CD4-positive, alpha-beta T cell treated with Interleukin-4 for 4 hours (primary cell): ENCODE data around the gene STXBP5.

Experiments used
- DNase-seq: peaks from one replicate; pipeline ENCODE4 v3.0.0-alpha.2; 2020

STXBP5 gene

DNA sequence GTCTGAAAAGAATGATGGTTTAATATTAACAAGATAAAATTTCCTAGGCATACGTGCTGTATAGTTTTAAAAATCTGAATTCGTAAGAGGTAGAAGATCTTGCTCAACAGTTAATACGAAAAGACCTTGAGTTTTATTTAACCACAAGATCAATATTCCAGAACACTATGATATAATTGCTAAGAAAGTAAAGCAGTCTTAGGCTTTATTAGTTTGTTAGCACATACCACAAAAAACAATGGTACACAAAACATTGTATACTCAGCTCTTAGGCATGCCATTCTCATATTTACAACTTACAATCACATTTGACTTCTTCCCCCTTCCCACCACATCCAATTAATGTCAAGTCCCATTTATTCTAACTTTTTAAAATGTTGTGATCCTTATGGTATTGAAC, 24.4 kb upstream of the STXBP5 start:
- no peak for DNase-seq

- no peak for DNase-seq
Measured at GRCh38 chr6:147180926-147181325, 23.3 kb upstream of the STXBP5 start.

GRCh38 chr6:147184379-147184778, 19.8 kb upstream of the STXBP5 start:
- no peak for DNase-seq

- no peak for DNase-seq
Measured at GRCh38 chr6:147185216-147185615, 19.0 kb upstream of the STXBP5 start.

DNA sequence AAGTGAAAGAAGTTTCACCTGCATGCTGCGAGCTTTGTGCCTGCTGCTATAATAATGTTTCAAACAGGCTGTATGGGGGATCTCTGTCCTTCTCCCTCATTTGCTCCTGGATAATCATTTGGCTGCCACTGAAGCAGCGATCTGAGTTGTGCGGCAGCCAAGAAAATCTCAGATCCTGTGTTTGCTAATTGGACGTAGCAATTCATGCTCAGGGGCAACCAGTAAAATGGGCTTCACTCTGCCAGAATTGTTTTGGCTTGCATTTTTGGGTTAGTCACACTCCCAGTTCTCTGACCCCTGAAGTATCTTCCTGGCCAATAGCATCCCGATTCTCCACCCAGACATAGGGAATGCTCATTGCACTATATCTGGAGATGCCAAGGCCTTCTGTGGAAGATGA, 13.7 kb upstream of the STXBP5 start:
- DNase-seq = no peak

GRCh38 chr6:147192278-147192911, 11.8 kb upstream of the STXBP5 start:
- no peak for DNase-seq

DNA sequence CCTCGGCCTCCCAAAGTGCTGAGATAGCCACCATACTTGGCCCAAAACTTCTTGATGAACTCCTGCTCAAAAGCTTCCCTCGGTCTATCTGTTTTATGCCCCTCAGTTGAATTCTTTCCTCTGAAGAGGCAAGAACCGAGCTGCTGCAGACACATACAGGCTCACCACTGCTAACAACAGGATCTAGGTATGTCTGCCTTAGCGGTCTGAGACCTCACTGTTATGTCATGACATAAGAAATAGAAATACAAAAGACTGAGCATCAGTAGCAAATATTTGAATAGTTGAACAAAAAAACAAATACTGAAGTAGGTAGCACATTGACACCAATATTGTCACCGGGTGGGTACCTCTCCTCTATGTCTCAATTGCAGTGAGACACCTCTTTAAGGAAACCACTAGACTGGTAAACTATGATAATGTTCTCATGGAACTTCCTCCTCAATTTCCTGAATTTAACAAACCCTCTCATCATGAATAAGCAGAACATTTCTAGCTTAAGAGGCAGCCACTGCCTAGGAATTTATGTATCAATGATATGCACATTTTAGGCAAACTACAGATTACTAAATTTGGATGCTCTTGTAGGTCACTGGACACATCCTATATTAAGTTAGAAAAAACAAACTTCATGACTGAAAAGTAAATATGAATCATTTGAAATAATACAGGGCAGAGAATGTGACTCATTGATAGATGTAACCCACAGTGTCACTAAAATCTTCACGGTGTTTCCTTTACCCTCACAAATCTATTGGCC, 9.4 kb upstream of the STXBP5 start:
- no peak for DNase-seq

- DNase-seq = no peak
Measured at GRCh38 chr6:147195510-147195909, 8.7 kb upstream of the STXBP5 start.

DNA sequence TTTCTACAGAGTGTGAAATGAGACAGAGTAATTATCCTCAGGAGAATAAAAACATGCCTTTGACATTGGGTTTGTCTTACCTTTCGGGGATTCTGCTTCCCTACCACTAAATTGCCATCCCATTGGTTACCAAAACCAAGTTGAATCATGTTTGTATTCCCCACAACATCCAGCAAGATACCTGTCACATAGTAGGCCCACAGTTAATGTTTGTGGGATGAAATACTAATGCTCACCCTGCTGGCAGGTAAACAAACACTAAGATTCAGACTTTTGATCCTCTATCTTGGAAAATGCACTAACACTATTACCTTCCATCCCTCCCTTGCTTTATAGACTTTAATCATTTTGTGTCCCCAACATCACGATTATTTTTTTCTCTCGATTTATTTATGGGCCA, 8.2 kb upstream of the STXBP5 start:
- DNase-seq = no peak

GRCh38 chr6:147200711-147201110, 3.5 kb upstream of the STXBP5 start:
- DNase-seq = no peak

DNA sequence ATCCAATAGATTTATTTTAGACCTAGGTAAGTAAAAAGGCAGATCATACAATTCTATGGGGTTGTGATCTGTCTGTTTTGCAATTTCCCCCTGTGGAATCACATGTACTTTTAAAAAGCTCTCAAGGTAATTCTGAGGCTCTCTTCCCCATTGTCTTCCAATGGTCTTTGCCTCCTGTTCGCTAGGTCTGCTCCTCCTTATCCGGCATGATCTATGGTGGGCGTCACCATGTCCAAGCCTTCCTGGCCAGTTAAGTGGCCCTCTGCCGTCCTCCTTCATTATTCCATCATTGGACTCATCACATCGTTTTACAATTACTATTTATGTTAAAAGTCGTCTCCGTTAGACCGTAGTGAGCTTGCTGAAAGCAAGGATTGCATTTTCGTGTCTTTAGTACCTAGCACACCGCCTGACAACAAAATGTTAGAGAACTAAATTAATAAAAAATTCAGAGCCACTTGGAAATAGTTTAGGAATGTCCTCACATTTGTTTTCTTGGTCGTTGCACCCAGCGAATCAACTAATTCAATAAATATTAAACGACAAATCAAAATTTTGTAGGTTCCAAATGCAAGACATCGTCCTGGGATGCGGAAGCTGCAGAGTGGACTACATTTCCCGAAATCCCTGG, 2.2 kb upstream of the STXBP5 start:
- no peak for DNase-seq

DNA sequence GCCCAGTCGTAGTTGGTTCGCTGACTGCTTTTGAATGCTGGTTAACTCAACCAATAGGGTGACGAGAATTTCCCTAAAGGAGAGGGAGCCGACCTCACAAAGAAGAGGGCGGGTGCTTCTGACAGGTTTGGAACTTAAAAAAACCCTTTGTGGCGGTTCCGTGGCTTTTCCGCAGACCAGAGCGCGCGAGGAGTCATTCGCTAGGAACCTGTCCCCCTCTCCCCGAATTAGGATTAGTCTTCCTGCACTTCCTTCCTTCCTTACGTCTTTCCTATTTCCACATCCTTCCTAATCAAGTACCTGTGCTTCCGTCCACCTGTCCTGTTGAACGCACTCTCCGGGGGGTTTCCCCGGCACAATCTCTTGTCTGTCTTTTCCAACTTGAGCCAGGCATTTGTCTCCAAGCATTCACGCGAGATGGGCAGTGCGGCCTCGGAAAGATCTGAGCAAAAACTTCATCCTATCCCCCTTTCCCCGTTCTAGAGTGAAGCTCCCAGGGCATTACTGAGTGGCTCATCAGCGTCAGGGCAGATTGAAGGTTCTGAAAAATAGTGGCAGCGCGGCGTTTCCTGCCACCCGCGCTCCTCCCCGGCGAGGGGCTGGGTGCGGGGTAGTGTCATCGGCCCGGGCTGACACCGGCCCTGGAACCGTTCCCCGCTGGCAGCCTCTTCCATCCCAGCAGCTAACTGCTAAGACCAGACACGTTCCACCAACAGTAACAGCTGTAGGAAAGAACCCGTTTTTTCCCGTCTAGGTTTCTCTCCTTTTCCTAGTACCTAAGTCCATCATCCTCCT, 1.5 kb upstream of the STXBP5 start:
- DNase-seq = peak; percentile 96

- peak; percentile 66 for DNase-seq
Measured at GRCh38 chr6:147203311-147204059, 732 bp upstream of the STXBP5 start.

- peak; percentile 47 for DNase-seq
Measured at GRCh38 chr6:147204843-147205311, 660 bp downstream of the STXBP5 start.

GRCh38 chr6:147205690-147206600, 1.7 kb downstream of the STXBP5 start:
- no peak for DNase-seq

DNA sequence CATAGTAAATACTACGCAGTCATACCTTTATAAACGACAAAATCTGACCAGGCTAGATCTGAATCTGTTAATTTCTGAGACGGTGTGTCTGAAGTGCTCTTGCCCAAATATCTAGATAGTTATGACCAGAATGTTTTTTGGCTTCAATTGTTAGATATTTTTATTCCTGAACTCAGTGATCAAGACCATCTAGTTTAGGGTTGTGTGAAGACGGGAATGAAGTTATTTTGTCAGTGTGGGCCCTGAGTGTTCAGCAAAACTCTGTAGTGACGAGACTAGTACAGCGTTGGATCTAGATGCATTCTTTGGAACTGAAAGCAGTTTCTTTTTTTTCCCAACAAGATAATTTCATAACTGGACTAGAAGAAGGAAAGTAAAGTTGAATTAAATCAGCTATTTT, 3.1 kb downstream of the STXBP5 start:
- DNase-seq = no peak

DNA sequence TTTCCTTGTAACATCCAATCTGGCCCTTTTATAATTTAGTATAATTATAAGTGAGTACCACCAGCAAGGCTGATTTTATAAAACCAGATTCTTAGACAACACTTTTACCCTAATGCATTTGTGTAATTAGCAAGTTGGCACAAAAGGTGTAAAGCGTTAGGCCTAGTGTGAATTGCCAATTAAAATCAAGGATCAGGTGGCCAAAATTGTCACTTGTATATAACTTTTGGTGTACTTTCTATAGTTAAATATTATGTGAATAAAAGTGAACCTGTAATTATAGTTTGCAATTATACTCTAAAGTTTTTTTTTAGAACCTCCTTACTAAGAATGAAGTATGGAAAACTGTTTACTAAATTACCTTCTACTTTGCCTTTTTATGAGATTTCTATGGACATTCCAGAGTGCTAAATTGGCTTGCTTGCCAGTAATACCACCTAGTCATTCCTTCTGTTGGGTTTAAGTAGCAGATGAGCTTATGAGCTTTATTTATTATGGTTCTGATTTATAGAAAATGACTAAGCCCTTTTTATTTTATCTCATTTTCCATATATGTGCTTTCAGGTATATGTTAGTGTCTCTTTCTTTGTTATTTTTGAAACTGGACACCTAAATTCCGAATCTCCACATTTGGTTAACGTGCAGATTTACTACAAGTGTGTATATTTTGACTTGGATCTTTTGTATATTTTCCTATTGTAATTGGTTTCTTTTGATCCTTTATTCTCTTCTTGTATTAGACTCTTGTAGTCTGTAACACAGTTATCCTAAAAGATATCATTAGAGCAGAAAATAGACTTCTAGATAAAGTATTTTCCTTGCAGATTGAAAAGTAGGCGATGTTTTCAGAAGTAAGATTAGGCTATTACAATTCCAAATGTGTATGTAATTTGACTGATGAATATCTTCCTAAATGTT, 3.9 kb downstream of the STXBP5 start:
- no peak for DNase-seq

DNA sequence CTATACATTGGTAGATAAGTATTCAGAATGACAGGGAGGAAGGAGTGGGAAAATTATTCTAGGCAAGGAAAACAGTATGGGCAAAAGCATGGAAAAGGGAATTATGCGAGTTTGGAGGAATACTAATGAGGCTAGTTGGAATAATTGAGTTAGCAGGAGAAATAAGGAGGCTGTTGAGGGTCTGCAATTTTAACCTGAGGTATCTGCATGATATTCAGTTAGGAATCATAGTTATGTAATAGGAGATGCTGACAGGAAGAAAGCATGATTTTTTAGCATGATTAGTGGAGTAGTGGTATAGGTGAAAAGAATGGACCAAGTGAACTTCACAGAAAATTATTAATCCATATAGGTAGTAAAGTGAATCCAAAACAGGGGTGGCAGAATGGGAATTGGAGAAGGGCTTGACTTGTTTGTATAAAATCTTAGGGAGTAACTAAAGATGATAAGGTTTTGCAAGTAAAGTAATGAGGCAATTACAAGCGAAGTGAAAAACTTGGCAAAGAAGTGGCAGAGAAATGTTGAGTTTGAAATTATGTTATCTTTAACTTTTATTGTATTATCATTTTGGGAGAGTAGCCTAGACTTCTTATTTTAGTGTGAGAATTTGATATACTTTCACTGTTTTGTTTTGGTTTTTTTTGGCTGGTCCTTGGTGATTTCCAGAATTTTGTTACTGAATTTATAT, 5.7 kb downstream of the STXBP5 start:
- DNase-seq = no peak

DNA sequence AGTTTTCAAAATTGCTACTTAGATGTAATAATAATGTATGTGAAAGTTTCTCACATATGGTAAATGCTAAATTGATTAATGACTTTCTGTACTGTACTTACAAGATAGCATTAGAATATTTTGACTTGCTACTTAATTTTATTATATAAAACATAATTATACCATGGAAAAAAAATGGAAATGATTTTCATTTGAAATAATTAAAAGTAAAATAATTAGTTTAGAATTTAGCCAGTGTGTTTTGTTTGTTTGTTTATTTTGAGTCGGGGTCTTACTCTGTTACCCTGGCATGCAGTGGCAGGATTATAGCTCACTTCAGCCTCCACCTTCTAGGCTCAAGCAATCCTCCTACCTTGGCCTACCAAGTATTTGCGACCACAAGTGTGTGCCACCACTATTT, 7.1 kb downstream of the STXBP5 start:
- DNase-seq = no peak

- no peak for DNase-seq
Measured at GRCh38 chr6:147211831-147212230, 7.6 kb downstream of the STXBP5 start.
